T-helper 2 cell treated with Interferon-gamma antibody and Interleukin-4, amounts not matched to agents 100 ng/mL and 5 ng/mL, for 36 hours (primary cell): ENCODE measurements around the gene PHOSPHO1. TPM values are rescaled to one million over a fixed set of nuclear protein-coding genes. Genes with fewer than 3 reads are reported as not detected.

Source experiments
- intact Hi-C: fragments of 100-400 bp; cut with micrococcal nuclease; formaldehyde crosslinking; loops from one replicate; pipeline ENCODE4 v1.15.1; 2023
- total RNA-seq: library from RNA; stranded (reverse); gene quantifications from 2 replicates; pipeline ENCODE4 v1.2.3, GENCODE V29; 2022

Gene PHOSPHO1
- total RNA-seq, 1 donor from 2014 or later: not detected

- intact Hi-C loops: loop anchor here (5.0 kb wide), 1 partner anchor 122 kb away; no protein-coding TSS in a partner anchor
Measured at GRCh38 chr17:49219987-49220386, 10.6 kb downstream of the PHOSPHO1 start.

DNA sequence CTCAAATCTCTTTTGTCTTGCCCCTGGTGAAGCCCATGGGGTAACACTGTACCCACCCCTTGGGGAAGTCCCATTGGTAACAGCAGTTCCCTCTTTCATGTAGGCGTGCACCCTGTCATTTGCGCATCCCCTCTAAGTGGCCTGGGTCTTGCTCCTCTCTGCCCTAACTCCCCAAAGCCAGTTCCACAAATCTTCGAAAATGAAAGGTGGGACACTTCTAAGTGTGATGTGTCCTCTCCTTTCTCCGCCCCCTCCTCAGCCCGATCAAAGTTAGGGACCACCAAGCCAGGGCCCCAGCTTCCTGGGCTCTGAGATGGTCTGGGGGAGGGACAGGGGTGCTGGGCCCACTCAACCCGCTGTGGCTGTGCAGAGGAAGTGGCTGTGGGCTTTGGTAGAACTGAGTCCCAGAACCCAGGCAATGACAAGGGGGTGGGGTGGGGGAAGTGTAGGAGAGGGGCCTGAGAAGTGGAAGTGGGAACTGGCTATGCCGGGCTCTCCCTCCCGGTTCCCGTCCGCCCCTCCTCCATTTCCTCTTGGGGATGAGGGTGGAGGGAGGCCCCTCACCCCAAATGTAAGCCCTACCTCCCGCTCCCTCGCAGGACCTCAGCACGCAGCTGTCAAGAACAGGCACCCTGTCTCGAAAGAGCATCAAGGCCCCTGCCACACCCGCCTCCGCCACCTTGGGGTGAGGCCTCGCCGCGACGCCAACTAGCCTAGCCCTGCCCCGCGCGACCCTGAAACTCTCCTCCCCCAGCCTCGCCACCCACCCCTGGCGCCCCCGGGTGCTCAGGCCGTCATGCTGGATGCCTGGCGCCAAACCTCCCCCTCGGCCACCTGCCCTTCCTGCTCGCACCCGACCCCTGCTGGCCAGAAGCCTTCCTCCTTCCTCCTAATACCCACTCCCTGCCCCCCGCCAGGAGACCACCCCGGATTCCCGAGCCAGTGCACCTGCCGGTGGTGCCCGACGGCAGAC, 11.4 kb downstream of the PHOSPHO1 start:
- intact Hi-C loops: loop anchor here (1.0 to 5.0 kb wide), 2 partner anchors 27 to 123 kb away; no protein-coding TSS in a partner anchor

DNA sequence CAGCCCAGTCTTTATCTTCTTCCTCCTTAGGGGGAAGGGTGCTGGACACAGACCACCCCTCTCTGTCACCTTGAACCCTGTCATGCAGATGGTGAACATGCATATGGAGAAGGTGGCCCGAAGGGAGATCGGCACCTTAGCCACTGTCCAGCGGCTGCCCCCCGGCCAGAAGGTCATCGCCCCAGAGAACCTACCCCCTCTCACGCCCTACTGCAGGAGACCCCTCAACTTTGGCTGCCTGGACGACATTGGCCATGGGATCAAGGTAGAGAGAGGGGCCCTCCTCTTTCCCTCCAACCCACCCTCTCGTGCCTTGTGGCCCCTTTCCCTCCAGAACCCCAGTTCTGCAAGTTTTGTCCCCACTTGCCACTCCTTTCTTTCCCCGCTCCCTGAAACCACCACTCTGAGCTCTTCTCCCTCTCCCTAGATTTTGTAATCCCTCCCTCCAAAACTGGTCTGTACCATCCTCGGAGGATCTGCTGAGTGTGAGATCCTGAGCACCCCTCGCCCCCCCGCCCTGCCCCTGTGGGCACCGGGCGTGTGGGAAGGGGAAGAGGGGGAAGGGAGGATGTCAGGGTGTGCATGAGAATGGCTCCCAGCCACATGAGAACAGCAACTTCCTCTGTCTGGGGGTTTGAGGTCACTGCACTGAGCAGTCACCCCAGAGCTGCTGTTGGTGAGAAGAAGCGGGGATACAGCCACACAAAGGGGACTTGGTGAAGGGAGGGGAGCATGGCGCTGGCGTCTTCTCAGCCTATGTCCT, 12.8 kb downstream of the PHOSPHO1 start:
- intact Hi-C loops: loop anchor here (1.0 to 5.0 kb wide), 2 partner anchors 26 to 124 kb away; no protein-coding TSS in a partner anchor

GRCh38 chr17:49216953-49217650, 13.5 kb downstream of the PHOSPHO1 start:
- intact Hi-C loops: loop anchor here (5.0 kb wide), 1 partner anchor 125 kb away; no protein-coding TSS in a partner anchor

- intact Hi-C loops: loop anchor here (5.0 kb wide), 1 partner anchor 126 kb away; no protein-coding TSS in a partner anchor
Measured at GRCh38 chr17:49216482-49216881, 14.1 kb downstream of the PHOSPHO1 start.

- intact Hi-C loops: loop anchor here (5.0 kb wide), 1 partner anchor 127 kb away; no protein-coding TSS in a partner anchor
Measured at GRCh38 chr17:49214676-49215360, 15.8 kb downstream of the PHOSPHO1 start.

- intact Hi-C loops: no loop called here
Measured at GRCh38 chr17:49213847-49214246, 16.7 kb downstream of the PHOSPHO1 start.

DNA sequence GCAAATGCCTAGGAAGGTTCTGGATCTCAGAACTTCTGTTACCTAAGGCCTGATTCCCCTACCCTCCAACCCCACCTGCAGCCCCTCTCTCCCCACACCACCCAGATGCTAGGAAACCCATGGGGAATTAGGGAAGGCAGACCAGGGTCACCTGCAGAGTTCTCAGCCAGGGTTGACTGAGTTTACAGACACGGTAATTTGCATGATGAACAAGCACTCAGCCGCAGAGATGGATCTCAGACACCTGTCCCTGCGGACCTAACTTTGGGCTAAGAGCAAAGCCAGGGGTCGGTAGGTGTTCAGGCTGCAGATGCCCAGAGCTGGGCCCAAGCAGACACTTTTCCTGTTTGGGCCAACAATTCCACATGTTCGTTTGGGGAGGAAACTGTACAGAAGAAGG, 17.2 kb downstream of the PHOSPHO1 start:
- intact Hi-C loops: no loop called here

DNA sequence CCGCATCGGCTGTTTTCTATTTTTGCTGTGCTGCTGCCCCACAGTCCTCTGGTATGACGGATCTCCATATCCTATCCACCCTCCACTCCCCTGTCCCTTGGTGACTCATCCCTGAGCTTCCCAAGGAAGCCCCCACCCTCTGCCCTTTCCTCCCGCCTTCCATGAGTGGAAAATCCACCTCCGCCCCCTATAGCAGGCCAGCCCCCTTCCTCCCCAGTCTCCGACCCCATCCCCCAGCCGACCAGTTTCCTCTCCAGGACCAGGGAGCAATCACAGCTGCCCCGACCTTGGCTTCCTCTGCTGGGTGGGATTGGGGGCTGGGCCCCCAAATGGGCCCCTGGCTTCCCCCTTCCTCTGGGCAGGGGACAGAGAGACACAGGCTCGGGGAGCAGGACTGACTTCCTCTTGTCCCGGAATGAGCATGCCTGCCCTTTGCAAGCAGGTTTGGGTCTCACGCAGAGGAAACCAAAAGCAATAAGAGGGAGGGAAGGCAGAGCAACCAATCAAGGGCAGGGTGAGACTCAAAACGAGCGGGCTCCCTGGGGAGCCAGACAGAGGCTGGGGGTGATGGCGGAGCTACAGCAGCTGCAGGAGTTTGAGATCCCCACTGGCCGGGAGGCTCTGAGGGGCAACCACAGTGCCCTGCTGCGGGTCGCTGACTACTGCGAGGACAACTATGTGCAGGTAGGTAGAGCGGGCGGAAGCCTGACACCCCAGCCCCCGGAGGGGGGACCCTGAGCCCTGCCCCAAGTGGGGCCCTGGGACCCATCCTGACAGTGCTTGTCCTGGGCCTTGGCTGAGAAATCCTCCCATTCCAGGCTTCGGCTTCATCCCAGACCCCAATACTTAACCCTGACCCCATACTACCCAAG, 20.2 kb downstream of the PHOSPHO1 start, which contains the start of the genes ABI3 and GNGT2:
TSS of gene ABI3 (plus strand) at position 550 of the 872 bp plus-strand sequence. CDS start at position 568, 18 bp downstream.
TSS of gene GNGT2 (minus strand) at position 417 of the 872 bp plus-strand sequence. CDS start 3,152 bp downstream, outside the sequence.
- intact Hi-C loops: loop anchor here (1.0 kb wide), 1 partner anchor 18 kb away; no protein-coding TSS in a partner anchor

GRCh38 chr17:49209061-49209571, 21.5 kb downstream of the PHOSPHO1 start:
- intact Hi-C loops: no loop called here

DNA sequence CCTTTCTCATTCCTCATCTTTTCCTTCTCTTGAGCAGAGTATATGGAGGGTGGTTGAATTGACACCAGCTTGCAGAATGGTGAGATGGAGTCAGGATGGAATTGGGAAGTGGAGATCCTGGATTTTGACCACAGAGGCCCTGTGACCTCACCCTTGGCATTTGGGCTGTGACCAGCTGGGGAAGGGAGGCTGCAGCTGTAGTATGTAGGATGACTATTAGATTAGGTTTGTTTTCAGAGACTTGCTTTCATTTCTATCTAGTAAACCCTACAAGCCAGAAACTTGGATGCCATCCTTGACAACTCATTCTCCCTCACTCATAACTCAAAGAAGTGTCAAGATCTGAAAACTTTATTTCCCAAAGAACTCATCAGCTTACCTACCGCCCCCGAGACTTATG, 26.1 kb downstream of the PHOSPHO1 start:
- intact Hi-C loops: no loop called here

GRCh38 chr17:49203796-49204195, 26.8 kb downstream of the PHOSPHO1 start:
- intact Hi-C loops: no loop called here

DNA sequence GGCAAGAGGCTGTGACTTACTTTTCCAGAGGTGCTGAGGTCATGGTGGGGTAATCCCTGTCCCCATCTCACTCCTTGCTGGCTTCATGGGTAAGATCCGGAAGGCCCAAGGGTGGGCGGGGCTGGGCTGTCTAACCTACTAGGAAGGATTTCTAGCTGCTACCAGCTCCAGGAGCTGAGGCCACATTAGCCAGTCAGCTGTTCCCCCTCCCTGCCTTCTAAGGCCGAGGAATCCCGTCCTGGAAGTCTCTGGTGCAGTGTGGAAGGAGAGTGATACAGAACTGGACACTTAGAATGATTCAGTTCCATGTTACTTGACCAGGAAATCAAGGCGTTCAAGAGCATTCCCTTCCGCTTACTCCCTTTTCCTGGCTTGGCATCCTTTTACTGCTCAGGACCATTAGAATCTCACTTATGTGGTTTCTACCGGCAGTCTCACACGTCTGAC, 29.1 kb downstream of the PHOSPHO1 start:
- intact Hi-C loops: no loop called here

DNA sequence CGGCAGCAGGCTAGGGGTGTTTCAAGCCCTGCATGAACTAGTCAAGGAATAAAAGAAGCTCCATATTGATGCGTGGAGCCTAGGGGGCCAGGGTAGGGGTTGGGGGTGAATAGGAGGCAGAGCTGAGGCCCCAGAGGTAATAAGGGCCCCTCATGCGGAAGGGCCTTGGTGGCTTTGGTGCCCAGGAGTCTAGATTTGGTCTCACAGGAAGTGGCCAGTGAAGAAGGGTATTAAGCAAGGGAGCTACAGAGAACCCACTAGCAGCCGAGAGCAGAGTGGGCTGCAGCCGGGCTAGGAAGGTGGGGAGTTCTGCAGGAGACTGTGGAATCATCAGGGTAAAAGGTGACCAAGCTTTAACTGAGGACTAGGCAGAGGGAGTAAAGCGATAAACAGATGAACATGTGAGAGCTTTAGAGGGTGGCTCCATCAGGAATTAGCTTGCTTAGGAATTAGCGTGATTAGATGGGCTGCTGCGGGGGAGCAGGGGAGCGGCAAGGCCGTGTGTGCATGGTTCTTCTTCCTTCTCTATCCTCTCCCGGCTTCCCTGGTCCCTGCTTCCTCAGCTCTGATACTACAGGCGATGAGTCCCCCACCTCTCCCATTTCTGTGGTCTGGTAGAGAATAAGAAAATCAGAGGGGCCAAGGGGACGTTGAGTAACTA, 30.0 kb downstream of the PHOSPHO1 start:
- intact Hi-C loops: no loop called here

GRCh38 chr17:49198211-49198610, 32.4 kb downstream of the PHOSPHO1 start:
- intact Hi-C loops: loop anchor here (10.0 kb wide), 2 partner anchors 303 to 363 kb away; partner anchors contain the start of genes ATP5MC1 and CALCOCO2

DNA sequence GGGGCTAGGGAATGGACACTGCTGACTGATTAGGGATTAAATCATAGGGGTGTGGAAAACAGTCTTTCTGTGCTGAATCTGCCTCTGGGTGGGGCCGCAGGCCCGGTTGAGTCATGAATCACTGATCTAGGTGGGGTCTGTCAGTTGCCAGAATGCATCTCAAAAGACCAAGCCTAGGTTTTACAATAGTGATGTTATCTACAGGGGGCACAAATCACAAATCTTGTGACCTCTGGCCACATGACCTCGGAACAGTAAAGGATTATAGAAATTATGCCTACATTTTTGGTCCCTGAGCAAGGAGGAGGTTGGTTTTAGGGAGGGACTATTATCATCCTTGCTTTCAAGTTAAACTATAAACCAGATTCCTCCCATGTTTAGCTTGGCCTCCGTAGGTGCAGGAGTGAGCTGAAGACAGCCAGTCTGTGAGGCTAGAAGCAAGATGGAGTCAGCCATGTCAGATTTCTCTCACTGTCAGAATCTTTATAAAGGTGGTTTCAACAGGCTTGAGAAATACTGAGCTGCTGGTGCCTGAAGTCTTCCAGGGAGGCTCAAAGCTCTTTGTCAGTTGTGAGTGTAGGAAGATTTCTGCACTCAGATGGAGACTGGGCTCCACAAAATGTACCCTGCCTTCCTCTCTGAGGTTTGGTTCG, 33.1 kb downstream of the PHOSPHO1 start:
- intact Hi-C loops: loop anchor here (10.0 kb wide), 2 partner anchors 303 to 363 kb away; partner anchors contain the start of genes ATP5MC1 and CALCOCO2

DNA sequence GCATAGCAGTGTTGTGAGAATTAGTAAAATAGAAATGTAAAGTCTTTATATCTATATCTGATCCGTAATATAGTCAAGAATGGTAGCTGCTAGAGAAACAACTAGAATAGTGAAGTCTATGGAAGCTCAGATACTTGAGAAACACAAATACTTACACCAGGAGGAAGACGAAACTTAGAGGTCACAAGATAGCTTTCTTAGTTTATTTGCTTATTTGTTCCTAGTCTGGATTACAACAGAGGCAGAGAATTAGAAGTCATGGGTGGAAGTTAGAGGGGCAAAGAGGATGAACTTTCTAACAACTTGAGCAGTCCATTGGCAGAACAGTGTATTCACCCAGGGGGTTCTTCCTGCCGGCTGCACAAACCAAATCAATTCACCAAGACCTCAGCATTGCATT, 34.1 kb downstream of the PHOSPHO1 start:
- intact Hi-C loops: loop anchor here (10.0 kb wide), 2 partner anchors 302 to 362 kb away; partner anchors contain the start of genes ATP5MC1 and CALCOCO2
